K562 (cell line): ENCODE results near the gene ALOX12. TPM values are rescaled to one million over a fixed set of nuclear protein-coding genes. Genes with fewer than 3 reads are reported as not detected.

ENCODE experiments used
- CREM ChIP-seq: IDR thresholded peaks from 2 replicates; pipeline ENCODE4 v1.6.1; 2014; ENCODE audit warnings: antibody characterized with exemption, low read depth
- E2F6 ChIP-seq, 2 experiments: IDR thresholded peaks; 2 replicates each; pipeline ENCODE4 v1.6.1; 2011; ENCODE audit warnings: borderline replicate concordance in 1 of 2, control low read depth in 1 of 2, low read depth in 1 of 2, low read length in 1 of 2, mild to moderate bottlenecking in 1 of 2, mixed read lengths in 1 of 2, moderate library complexity in 1 of 2; ENCODE audit not compliant: insufficient read depth in 1 of 2, insufficient read length in 1 of 2, poor library complexity in 1 of 2, severe bottlenecking in 1 of 2; ENCODE audit errors: extremely low read depth in 1 of 2
- EGR1 ChIP-seq: fragments of 450-650 bp; conservative IDR thresholded peaks from 2 replicates; pipeline ENCODE4 v1.6.1; 2017; ENCODE audit warnings: mild to moderate bottlenecking
- GABPB1 ChIP-seq: sonication (generic); formaldehyde crosslinking; IDR thresholded peaks from 2 replicates; pipeline ENCODE4 v1.8.0; 2022; ENCODE audit warnings: mild to moderate bottlenecking, missing genetic modification reagents
- HSF4 ChIP-seq: fragments of 250-450 bp; sonication (Bioruptor Pico); IDR thresholded peaks from 2 replicates; pipeline ENCODE4 v2.1.2; 2022; ENCODE audit warnings: mild to moderate bottlenecking, moderate library complexity, borderline replicate concordance
- MTA2 ChIP-seq: fragments of 450-650 bp; IDR thresholded peaks from 2 replicates; pipeline ENCODE4 v1.6.1; 2016; ENCODE audit warnings: low read depth
- MXD1 ChIP-seq: fragments of 250-450 bp; sonication (Bioruptor Pico); IDR thresholded peaks from 2 replicates; pipeline ENCODE4 v1.8.0; 2021; ENCODE audit warnings: borderline replicate concordance, mild to moderate bottlenecking, moderate library complexity; ENCODE audit not compliant: poor library complexity, severe bottlenecking
- NCOA6 ChIP-seq: fragments of 450-650 bp; IDR thresholded peaks from 2 replicates; pipeline ENCODE4 v1.6.1; 2017; ENCODE audit warnings: mild to moderate bottlenecking
- NFIC ChIP-seq: fragments of 450-650 bp; IDR thresholded peaks from 2 replicates; pipeline ENCODE4 v1.6.1; 2017; ENCODE audit warnings: mild to moderate bottlenecking, inconsistent platforms
- NFRKB ChIP-seq: fragments of 450-650 bp; IDR thresholded peaks from 2 replicates; pipeline ENCODE4 v1.6.1; 2016; ENCODE audit warnings: low read depth
- RB1 ChIP-seq: fragments of 450-650 bp; IDR thresholded peaks from 2 replicates; pipeline ENCODE4 v1.6.1; 2017; ENCODE audit warnings: low read depth, mild to moderate bottlenecking
- RBM17 ChIP-seq: fragments of 200-400 bp; formaldehyde crosslinking; IDR thresholded peaks from 2 replicates; pipeline ENCODE4 v1.6.1; 2017; ENCODE audit warnings: low read depth, mild to moderate bottlenecking, low read length, borderline replicate concordance
- WHSC1 ChIP-seq: IDR thresholded peaks from one replicate; pipeline ENCODE4 v1.6.1; 2012; ENCODE audit warnings: low read length, control low read depth, inconsistent platforms
- ZBTB7A ChIP-seq: IDR thresholded peaks from 2 replicates; pipeline ENCODE4 v1.6.1; 2011; ENCODE audit warnings: low read depth, mild to moderate bottlenecking, low read length, moderate library complexity, borderline replicate concordance; ENCODE audit not compliant: control insufficient read depth
- ZNF217 ChIP-seq: sonication (generic); formaldehyde crosslinking; IDR thresholded peaks from 2 replicates; pipeline ENCODE4 v1.8.0; 2022; ENCODE audit warnings: mild to moderate bottlenecking, missing genetic modification reagents
- ZNF384 ChIP-seq: IDR thresholded peaks from 2 replicates; pipeline ENCODE4 v1.6.1; 2012; ENCODE audit warnings: low read depth, low read length, improper control_type of control experiment
- polyA plus RNA-seq, 8 experiments: library from polyadenylated mRNA; depleted of rRNA in 4 of 8; stranded (reverse) in 5 of 8; unstranded in 3 of 8; fragments of >200 nt; fragmentation: Nextera tagmentation in 2 of 8; fragmentation: Illumina TruSeq in 1 of 8; extraction: Ambion mirVana in 2 of 8; extraction: Trizol in 1 of 8; gene quantifications; 2 replicates each; pipeline versions ENCODE4 v1.2.1 to v1.2.3, GENCODE V29; 2011 to 2014; ENCODE audit warnings: inconsistent platforms in 1 of 8, missing spikeins in 1 of 8
- total RNA-seq, 7 experiments: library from RNA; depleted of rRNA in 6 of 7; stranded (reverse); fragments of >200 nt in 6 of 7; fragmentation: Illumina TruSeq in 2 of 7; extraction: Trizol in 2 of 7; gene quantifications; 2 replicates each; pipeline versions ENCODE4 v1.2.1 to v1.2.3, GENCODE V29; 2011 to 2021; ENCODE audit warnings: low replicate concordance in 1 of 7
- TF ChIP-seq, protein P1 (sequence below): fragments of 250-450 bp; sonication (Bioruptor Pico); IDR thresholded peaks from 2 replicates; pipeline ENCODE4 v1.5.0; 2020; ENCODE audit warnings: mild to moderate bottlenecking
- TF ChIP-seq, protein P2 (sequence below): sonication (generic); formaldehyde crosslinking; IDR thresholded peaks from 2 replicates; pipeline ENCODE4 v1.8.1; 2023; ENCODE audit warnings: mild to moderate bottlenecking, missing genetic modification reagents
- TF ChIP-seq, protein P3 (sequence below): fragments of 250-450 bp; sonication (Bioruptor Pico); IDR thresholded peaks from 2 replicates; pipeline ENCODE4 v1.5.0; 2021

Gene ALOX12
- total and polyA plus RNA-seq, 9 of the 15 experiments (the other 6 are each of a cell fraction or from before 2014, with no cell fraction given), result 0.09 to 1.1 (median 0.47) TPM; not detected in 1

DNA sequence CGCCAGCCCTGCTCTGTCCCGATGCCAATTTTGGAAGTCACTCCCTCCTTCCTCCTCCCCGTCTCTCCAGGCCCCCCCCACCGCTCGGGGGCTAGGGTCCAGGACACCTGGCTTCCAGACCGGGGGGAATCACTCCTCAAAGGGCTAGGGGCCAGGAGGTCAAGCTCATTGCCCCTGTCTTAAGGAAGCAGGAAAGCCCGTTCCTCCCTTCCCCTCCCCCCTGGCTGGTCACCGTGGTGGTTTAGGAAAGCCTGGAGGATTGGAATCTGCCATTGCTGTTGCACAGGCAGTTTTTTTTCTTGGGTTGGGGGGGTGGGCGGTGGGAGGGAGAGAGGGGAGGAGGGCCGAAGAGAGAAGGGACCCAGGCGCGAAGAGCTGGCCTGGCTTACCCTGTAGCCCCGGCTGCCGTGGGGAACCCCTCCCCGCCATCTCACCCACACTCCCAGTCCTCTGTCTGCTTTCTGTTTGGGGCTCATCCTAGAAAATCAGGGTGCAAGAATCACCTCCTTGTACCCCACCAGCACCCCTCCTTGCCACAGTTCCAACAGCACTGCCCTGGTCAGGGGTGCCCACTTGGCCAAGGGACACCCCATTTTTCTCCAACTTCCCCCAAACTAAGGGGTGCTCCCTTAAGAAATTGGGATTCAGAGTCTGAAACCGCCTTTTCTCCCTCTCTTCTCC is 24.1 kb downstream of the ALOX12 start (continued):
- TF ChIP-seq, protein P1, sequence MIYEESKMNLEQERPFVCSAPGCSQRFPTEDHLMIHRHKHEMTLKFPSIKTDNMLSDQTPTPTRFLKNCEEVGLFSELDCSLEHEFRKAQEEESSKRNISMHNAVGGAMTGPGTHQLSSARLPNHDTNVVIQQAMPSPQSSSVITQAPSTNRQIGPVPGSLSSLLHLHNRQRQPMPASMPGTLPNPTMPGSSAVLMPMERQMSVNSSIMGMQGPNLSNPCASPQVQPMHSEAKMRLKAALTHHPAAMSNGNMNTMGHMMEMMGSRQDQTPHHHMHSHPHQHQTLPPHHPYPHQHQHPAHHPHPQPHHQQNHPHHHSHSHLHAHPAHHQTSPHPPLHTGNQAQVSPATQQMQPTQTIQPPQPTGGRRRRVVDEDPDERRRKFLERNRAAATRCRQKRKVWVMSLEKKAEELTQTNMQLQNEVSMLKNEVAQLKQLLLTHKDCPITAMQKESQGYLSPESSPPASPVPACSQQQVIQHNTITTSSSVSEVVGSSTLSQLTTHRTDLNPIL, result no peak
- TF ChIP-seq E2F6 (IDR thresholded peaks at IDR 0.05; ENCODE audit: borderline replicate concordance in 1 of 2, extremely low read depth in 1 of 2, insufficient read depth in 1 of 2, insufficient read length in 1 of 2, low read depth in 1 of 2, low read length in 1 of 2, poor library complexity in 1 of 2, severe bottlenecking in 1 of 2) (no peak), NFIC (peak; percentile 24; the same call in 1 of the 2 replicates), ZNF217 (CRISPR knock-in tag) (no peak), CREM (no peak), EGR1 (no peak), HSF4 (no peak), GABPB1 (CRISPR knock-in tag) (no peak), MXD1 (CRISPR knock-in tag) (no peak), RB1 (no peak), MTA2 (no peak), WHSC1 (no peak), ZBTB7A (peak; percentile 20; the same call in 1 of the 2 replicates), NCOA6 (no peak), RBM17 (no peak), ZNF384 (peak; percentile 36; the same call in 1 of the 2 replicates), NFRKB (peak; percentile 77)
- TF ChIP-seq, protein P2, sequence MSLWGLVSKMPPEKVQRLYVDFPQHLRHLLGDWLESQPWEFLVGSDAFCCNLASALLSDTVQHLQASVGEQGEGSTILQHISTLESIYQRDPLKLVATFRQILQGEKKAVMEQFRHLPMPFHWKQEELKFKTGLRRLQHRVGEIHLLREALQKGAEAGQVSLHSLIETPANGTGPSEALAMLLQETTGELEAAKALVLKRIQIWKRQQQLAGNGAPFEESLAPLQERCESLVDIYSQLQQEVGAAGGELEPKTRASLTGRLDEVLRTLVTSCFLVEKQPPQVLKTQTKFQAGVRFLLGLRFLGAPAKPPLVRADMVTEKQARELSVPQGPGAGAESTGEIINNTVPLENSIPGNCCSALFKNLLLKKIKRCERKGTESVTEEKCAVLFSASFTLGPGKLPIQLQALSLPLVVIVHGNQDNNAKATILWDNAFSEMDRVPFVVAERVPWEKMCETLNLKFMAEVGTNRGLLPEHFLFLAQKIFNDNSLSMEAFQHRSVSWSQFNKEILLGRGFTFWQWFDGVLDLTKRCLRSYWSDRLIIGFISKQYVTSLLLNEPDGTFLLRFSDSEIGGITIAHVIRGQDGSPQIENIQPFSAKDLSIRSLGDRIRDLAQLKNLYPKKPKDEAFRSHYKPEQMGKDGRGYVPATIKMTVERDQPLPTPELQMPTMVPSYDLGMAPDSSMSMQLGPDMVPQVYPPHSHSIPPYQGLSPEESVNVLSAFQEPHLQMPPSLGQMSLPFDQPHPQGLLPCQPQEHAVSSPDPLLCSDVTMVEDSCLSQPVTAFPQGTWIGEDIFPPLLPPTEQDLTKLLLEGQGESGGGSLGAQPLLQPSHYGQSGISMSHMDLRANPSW (CRISPR knock-in tag), result no peak
- TF ChIP-seq, protein P3, sequence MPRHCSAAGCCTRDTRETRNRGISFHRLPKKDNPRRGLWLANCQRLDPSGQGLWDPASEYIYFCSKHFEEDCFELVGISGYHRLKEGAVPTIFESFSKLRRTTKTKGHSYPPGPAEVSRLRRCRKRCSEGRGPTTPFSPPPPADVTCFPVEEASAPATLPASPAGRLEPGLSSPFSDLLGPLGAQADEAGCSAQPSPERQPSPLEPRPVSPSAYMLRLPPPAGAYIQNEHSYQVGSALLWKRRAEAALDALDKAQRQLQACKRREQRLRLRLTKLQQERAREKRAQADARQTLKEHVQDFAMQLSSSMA (CRISPR knock-in tag), result no peak
